SK-N-SH (cell line): ENCODE measurements around the gene PTPRG. TPM values are rescaled to one million over a fixed set of nuclear protein-coding genes. Genes with fewer than 3 reads are reported as not detected.

ENCODE experiments used
- CTCF ChIA-PET: fragments of 300-600, 350-600 bp; formaldehyde crosslinking; extraction: SDS; loops from one replicate; lab custom pipeline; 2021; lab: Yijun Ruan, JAX
- POLR2A ChIA-PET: fragments of 350-600 bp; sonication (Branson Sonifier 250); formaldehyde crosslinking; extraction: SDS; loops from one replicate; lab custom pipeline; 2020; ENCODE audit warnings: antibody characterized with exemption, inconsistent platforms; lab: Yijun Ruan, JAX
- DNase-seq: peaks from one replicate; pipeline ENCODE4 v3.0.0; 2012
- H2AFZ ChIP-seq: fragments of 200-600 bp; sonication (generic); 2 replicates; pipeline ENCODE4 v1.8.1; 2016; ENCODE audit warnings: antibody characterized with exemption, mild to moderate bottlenecking, low read depth
- H3F3A ChIP-seq: fragments of 200-600 bp; sonication (generic); replicated peaks from 2 replicates; pipeline ENCODE3; 2016; ENCODE audit warnings: antibody characterized with exemption, mild to moderate bottlenecking; ENCODE audit not compliant: insufficient read depth
- H3K27ac ChIP-seq, 2 experiments: fragments of 200-500 bp in 1 of 2; fragments of 200-600 bp in 1 of 2; sonication (Bioruptor generic) in 1 of 2; sonication (generic), shearing (Covaris generic) in 1 of 2; 2 replicates each; pipeline versions ENCODE4 v1.5.1 to v1.6.1; 2014 to 2016; ENCODE audit warnings: low read depth in 2 of 2, inconsistent platforms in 1 of 2, low read length in 1 of 2, mild to moderate bottlenecking in 1 of 2, mixed read lengths in 1 of 2
- H3K27me3 ChIP-seq: fragments of 200-600 bp; sonication (generic), shearing (Covaris generic); 2 replicates; pipeline ENCODE4 v1.6.1; 2016; ENCODE audit warnings: mixed run types; ENCODE audit not compliant: insufficient read depth
- H3K36me3 ChIP-seq, 2 experiments: fragments of 200-500 bp in 1 of 2; fragments of 200-600 bp in 1 of 2; sonication (Bioruptor generic) in 1 of 2; sonication (generic) in 1 of 2; replicated peaks in 1 of 2; 2 replicates each; pipeline versions ENCODE3 to v1.5.1; 2014 to 2016; ENCODE audit warnings: low read length in 1 of 2, mild to moderate bottlenecking in 1 of 2; ENCODE audit not compliant: insufficient read depth in 2 of 2, control insufficient read depth in 1 of 2
- H3K4me1 ChIP-seq, 2 experiments: fragments of 200-500 bp in 1 of 2; fragments of 200-600 bp in 1 of 2; sonication (Bioruptor generic) in 1 of 2; sonication (generic), shearing (Covaris generic) in 1 of 2; 2 replicates each; pipeline versions ENCODE4 v1.5.1 to v1.6.1; 2014 to 2016; ENCODE audit warnings: low read depth in 1 of 2, low read length in 1 of 2, mixed run types in 1 of 2; ENCODE audit not compliant: insufficient read depth in 2 of 2, control insufficient read depth in 1 of 2
- H3K4me2 ChIP-seq: fragments of 200-600 bp; sonication (generic), shearing (Covaris generic); 2 replicates; pipeline ENCODE4 v1.6.1; 2017; ENCODE audit warnings: mixed run types
- H3K4me3 ChIP-seq, 2 experiments: fragments of 200-500 bp in 1 of 2; fragments of 200-600 bp in 1 of 2; sonication (Bioruptor generic) in 1 of 2; sonication (generic), shearing (Covaris generic) in 1 of 2; 2 replicates each; pipeline versions ENCODE4 v1.5.1 to v1.8.1; 2014 to 2016; ENCODE audit warnings: low read depth in 2 of 2, inconsistent platforms in 1 of 2, low read length in 1 of 2, mild to moderate bottlenecking in 1 of 2, mixed read lengths in 1 of 2, moderate library complexity in 1 of 2
- H3K79me2 ChIP-seq: fragments of 200-600 bp; sonication (generic); 2 replicates; pipeline ENCODE4 v1.8.1; 2017; ENCODE audit warnings: mild to moderate bottlenecking; ENCODE audit not compliant: insufficient read depth
- H3K9ac ChIP-seq: fragments of 200-600 bp; sonication (generic); 2 replicates; pipeline ENCODE4 v1.6.1; 2017; ENCODE audit warnings: mixed run types
- H3K9me2 ChIP-seq: fragments of 200-600 bp; sonication (generic); 2 replicates; pipeline ENCODE4 v1.6.1; 2017; ENCODE audit warnings: mixed run types
- H3K9me3 ChIP-seq: fragments of 200-600 bp; sonication (generic); 2 replicates; pipeline ENCODE4 v1.6.1; 2017; ENCODE audit warnings: mixed run types, mild to moderate bottlenecking, moderate library complexity
- H4K20me1 ChIP-seq: fragments of 200-600 bp; sonication (generic); 2 replicates; pipeline ENCODE4 v1.6.1; 2017; ENCODE audit warnings: mild to moderate bottlenecking, mixed run types; ENCODE audit not compliant: insufficient read depth
- ELF1 ChIP-seq: IDR thresholded peaks from 2 replicates; pipeline ENCODE4 v1.4.0; 2012
- EP300 ChIP-seq, 2 experiments: IDR thresholded peaks; 2 replicates each; pipeline versions ENCODE4 v1.4.0 to v1.6.1; 2012; ENCODE audit warnings: borderline replicate concordance in 1 of 2, low read depth in 1 of 2, low read length in 1 of 2
- TAF1 ChIP-seq: IDR thresholded peaks from 2 replicates; pipeline ENCODE4 v1.6.1; 2012; ENCODE audit warnings: low read depth, mild to moderate bottlenecking, low read length, moderate library complexity, borderline replicate concordance
- TCF12 ChIP-seq: IDR thresholded peaks from 2 replicates; pipeline ENCODE4 v1.4.0; 2012
- WGBS: methylation state at CpG from one replicate; pipeline ENCODE4 v1.1.6; 2017; ENCODE audit warnings: low lambda C conversion rate; 5-methylcytosine and 5-hydroxymethylcytosine counted together
- polyA plus RNA-seq, 3 experiments: library from polyadenylated mRNA; depleted of rRNA; stranded (reverse); fragments of >200 nt; gene quantifications; 2 replicates each; pipeline ENCODE4 v1.2.3, GENCODE V29; 2012

Gene PTPRG
- polyA plus RNA-seq, 1 of the 3 experiments (the other 2 are of a cell fraction), result 14.1 TPM

DNA sequence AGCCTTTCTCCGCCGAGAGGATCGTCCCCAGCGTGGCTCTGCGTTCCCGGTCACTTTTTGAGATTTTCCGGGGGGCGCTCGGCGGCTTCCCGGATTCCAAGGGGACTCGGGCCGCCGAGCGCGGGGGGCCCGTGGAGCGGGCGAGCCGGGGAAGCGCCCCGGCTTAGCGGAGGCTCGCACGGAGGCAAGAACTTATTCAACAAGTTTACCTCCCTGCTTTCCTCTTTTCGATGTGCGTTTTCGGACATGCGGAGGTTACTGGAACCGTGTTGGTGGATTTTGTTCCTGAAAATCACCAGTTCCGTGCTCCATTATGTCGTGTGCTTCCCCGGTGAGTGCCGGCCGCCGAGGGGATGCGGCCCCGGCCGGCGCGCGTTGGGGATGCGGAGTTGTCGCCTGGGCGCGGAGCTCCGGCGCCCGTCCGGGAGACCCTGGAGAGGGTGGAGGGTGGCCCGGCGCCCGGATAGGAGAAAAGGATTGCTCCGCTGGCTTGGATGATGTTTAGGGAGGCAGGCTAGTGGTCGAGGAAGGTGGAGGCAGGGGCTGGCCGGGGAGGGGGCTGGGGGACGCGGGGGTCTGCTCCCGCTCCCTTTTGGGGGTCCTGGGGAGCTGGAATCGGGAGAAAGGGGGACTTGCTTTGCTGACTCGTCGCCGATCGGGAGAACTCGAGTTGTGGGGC lies 810 bp downstream of the PTPRG start:
- under 1% methylated on average over 42 of the region's 65 CpGs for WGBS
- Histone ChIP-seq H4K20me1 (peaks cover 8% of the 10 kb centered on the region; the same call in 1 of the 2 replicates), H3K27ac (peak overlapping the region; percentile 72 to 93)
- CTCF ChIA-PET, result interaction anchor here (0.6 to 1.1 kb wide), 2 partner anchors 1135 to 1291 kb away, joined by 3 read pairs; no protein-coding TSS in a partner anchor
- DNase-seq, result peak; percentile 74
- TF ChIP-seq TAF1 (0 out of 2 replicates have a peak, but pooled peaks have one; percentile 6), ELF1 (no peak)
- TF ChIP-seq, all 33 proteins: peak for 1
- peaks cover 55% of the 10 kb centered on the region for H3K79me2 ChIP-seq
- peak overlapping the region; percentile 74 to 88 for H3K4me3 ChIP-seq
- no peaks in the 10 kb centered on the region; the same call in 1 of the 2 replicates for H3K27me3 ChIP-seq
- peak overlapping the region; percentile 73 for H2AFZ ChIP-seq
- H3K9me2 ChIP-seq, result no peaks in the 10 kb centered on the region
- H3K9me3 ChIP-seq, result no peaks in the 10 kb centered on the region
- H3F3A ChIP-seq, result no peaks in the 10 kb centered on the region
- no peaks in the 10 kb centered on the region for H3K36me3 ChIP-seq
- H3K4me1 ChIP-seq, result peaks cover 9 to 12% of the 10 kb centered on the region in 2 experiments; a peak in 2 of 4 replicates
- peak overlapping the region; percentile 91 for H3K9ac ChIP-seq
- POLR2A ChIA-PET, result no interaction called here
- H3K4me2 ChIP-seq, result peak overlapping the region; percentile 93

GRCh38 chr3:61562721-61563312 lies 1.4 kb downstream of the PTPRG start:
- H3K27ac ChIP-seq, result peak overlapping the region in 1 of 2 experiments; percentile 93; a peak in 2 of 4 replicates
- DNase-seq, result peak; percentile 60

DNA sequence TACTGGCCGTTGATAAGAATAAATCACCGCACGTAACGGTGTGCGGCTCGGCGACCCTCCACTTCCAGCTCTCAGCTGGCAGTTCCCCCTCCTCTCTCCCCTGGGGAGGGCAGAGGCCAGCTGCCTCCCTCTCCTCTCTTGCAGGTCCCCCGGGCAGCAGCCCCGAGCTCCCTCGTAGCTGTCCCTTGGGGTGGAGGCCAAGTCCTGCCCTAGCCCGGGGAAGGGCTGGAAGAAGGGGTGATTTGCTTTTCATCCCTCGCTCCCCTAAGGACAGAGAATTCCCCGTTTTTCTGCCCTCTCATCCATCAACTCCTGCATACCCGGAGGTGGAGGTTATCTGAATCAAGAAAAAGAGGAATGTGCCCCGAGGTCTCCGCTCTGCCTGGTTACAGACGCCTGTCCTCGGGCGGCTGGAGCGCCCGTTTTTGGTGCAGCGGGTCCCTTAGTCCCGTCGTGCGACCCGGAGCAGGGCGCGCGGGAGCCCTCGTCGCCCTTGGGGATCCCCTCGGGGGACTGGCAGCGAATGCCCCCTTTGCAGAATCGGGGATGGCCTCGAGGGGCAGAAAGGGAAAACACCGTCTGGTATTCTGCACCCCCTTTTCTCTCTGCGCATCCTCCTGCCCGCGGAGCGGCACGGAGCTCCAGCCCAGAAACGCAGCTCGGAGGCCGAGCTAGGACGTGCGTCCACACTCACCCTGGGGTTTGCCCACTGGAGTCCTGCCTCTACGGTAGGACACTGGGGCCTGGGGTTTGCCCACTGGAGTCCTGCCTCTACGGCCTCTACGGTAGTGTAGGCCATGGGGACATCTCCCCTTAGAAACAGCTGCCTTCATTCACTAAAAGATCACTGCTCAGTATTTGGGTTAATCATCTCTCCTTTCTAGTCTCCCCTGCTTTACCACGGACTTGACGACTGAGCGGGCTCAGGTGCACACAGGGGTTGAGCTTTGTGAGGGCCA lies 2.2 kb downstream of the PTPRG start:
- no peaks in the 10 kb centered on the region for H3K9me2 ChIP-seq
- no peaks in the 10 kb centered on the region for H3K27me3 ChIP-seq
- H3K9ac ChIP-seq, result peak overlapping the region; percentile 91
- H3K4me3 ChIP-seq, result peak overlapping the region; percentile 74 to 88
- H4K20me1 ChIP-seq, result peaks cover 8% of the 10 kb centered on the region; the same call in 1 of the 2 replicates
- H3K4me1 ChIP-seq, result peaks cover 9 to 12% of the 10 kb centered on the region in 2 experiments; a peak in 2 of 4 replicates
- H3F3A ChIP-seq, result no peaks in the 10 kb centered on the region
- 17% methylated on average over 43 of the region's 52 CpGs for WGBS
- H3K4me2 ChIP-seq, result peak overlapping the region; percentile 93
- peak overlapping the region in 1 of 2 experiments; percentile 93; a peak in 2 of 4 replicates for H3K27ac ChIP-seq
- H3K9me3 ChIP-seq, result no peaks in the 10 kb centered on the region
- TF ChIP-seq EP300 (IDR thresholded peaks at IDR 0.05; ENCODE audit: borderline replicate concordance in 1 of 2, low read depth in 1 of 2, low read length in 1 of 2), result no peak
- TF ChIP-seq TAF1, result 0 out of 2 replicates have a peak, but pooled peaks have one; percentile 10
- H2AFZ ChIP-seq, result no peak overlapping the region; the same call in 1 of the 2 replicates
- CTCF ChIA-PET, result interaction anchor here (0.6 to 1.9 kb wide), 11 partner anchors 11 to 625 kb away, joined by 3 to 8 read pairs (median 4); no protein-coding TSS in a partner anchor
- H3K79me2 ChIP-seq, result peaks cover 69% of the 10 kb centered on the region
- H3K36me3 ChIP-seq, result no peaks in the 10 kb centered on the region
- POLR2A ChIA-PET, result no interaction called here
- DNase-seq, result peak; percentile 43

More at GRCh38 chr3:61562721-61563312, 1.4 kb downstream of the PTPRG start:
- no peaks in the 10 kb centered on the region for H3K9me2 ChIP-seq
- TF ChIP-seq TCF12, result no peak
- TF ChIP-seq TAF1, result 0 out of 2 replicates have a peak, but pooled peaks have one; percentile 41
- H3F3A ChIP-seq, result no peaks in the 10 kb centered on the region
- no peaks in the 10 kb centered on the region for H3K27me3 ChIP-seq
- 7% methylated on average over 8 of the region's 44 CpGs for WGBS
- no peaks in the 10 kb centered on the region for H3K9me3 ChIP-seq
- peak overlapping the region; percentile 93 for H3K4me2 ChIP-seq
- peaks cover 9 to 12% of the 10 kb centered on the region in 2 experiments; a peak in 2 of 4 replicates for H3K4me1 ChIP-seq
- H2AFZ ChIP-seq, result no peak overlapping the region; the same call in 1 of the 2 replicates
- peaks cover 8% of the 10 kb centered on the region; the same call in 1 of the 2 replicates for H4K20me1 ChIP-seq
- peak overlapping the region; percentile 91 for H3K9ac ChIP-seq
- no peaks in the 10 kb centered on the region for H3K36me3 ChIP-seq
- CTCF ChIA-PET, result interaction anchor here (1.1 kb wide), 1 partner anchor 1291 kb away, joined by 3 read pairs; no protein-coding TSS in a partner anchor
- POLR2A ChIA-PET, result no interaction called here
- H3K79me2 ChIP-seq, result peaks cover 61% of the 10 kb centered on the region
- peak overlapping the region; percentile 74 to 88 for H3K4me3 ChIP-seq
